HL-60/S4 treated with phorbol 12-myristate 13-acetate at 8.2 ng/mL for 4 days and 3 days (cell line): ENCODE measurements around the gene FANCE.
"Not testable (repeated sequence)": the region's sequence is repeated elsewhere in the genome, so short reads cannot be mapped to it uniquely, and the experiment has no call there.

Experiments used
- in situ Hi-C: fragments of 300-500 bp; cut with MboI; formaldehyde crosslinking; loops from 2 replicates; pipeline ENCODE4 v1.15.0; 2022; ENCODE audit warnings: low sequenced_read_pairs

The FANCE gene

GRCh38 chr6:35429463-35429862 is 22.7 kb upstream of the FANCE start:
- in situ Hi-C loops, result no loop called here

GRCh38 chr6:35432291-35432690 is 19.8 kb upstream of the FANCE start:
- in situ Hi-C loops, result no loop called here

GRCh38 chr6:35432702-35433101 is 19.4 kb upstream of the FANCE start:
- in situ Hi-C loops, result not testable (repeated sequence)

- in situ Hi-C loops, result no loop called here
Measured at GRCh38 chr6:35435074-35435837, 16.9 kb upstream of the FANCE start.

DNA sequence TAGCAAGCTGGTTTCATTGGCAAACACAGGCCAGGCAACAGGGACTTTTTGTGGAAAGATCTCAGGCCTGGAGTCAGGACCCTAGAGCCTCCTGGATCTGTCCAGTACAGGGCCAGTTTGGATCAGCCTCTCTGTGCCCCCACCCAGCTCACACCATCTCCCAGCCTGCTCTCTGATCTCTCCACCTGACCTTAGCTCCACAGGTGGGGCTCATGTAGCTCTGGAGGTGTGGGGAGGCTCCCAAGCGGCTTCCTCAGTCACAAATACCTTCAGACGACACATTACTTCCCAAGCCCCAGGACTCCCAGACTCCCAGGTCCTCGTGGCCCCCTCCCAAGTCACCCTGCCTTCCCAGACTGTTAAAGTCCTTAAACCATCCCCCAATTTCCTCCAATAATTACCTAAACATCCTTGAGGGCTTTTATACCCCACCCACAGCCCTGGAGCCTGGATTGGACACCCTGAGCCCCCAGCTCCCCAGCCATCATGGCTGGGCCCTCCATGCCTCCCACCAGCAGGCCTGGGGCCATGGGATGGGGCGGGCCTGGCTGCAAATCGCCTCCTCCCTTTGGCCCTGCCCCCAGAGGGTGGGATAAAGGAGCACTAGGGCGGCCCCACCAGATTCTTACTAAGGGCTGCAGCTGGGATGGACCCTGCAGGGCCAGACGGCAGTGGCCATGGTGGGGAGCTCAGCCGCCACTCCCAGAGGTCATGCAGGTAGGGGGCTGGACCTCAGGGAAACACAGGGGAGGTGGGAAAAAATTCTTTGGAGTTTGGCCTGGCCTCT is 15.9 kb upstream of the FANCE start:
- in situ Hi-C loops, result no loop called here

DNA sequence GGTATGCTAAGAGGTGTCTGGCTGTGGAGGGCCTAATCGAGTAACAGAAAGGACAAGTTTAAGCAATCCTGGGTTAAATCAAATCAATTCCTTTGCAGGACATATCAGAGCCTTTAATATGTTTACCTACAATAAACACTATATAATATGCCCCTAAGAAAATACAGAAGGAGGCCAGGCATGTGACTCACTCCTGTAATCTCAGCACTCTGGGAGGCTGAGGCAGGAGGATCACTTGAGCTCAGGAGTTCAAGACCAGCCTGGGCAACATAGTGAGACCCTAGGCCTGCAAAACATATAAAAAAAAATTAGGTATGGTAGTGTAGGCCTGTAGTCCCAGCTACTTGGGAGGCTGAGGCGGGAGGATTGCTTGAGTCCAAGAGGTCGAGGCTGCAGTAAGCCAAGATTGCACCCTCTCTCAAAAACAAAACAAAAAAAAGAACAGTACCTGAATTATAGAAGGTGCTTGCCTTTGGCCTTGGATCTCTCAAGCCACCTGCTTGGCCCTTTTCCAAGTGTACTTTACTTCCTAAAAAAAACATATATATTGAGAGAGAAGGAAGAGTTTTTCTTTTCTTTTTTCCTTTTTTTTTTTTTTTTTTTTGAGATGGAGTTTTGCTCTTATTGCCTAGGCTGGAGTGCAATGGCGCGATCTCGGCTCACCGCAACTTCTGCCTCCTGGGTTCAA is 13.6 kb upstream of the FANCE start:
- in situ Hi-C loops, result not testable (repeated sequence)

DNA sequence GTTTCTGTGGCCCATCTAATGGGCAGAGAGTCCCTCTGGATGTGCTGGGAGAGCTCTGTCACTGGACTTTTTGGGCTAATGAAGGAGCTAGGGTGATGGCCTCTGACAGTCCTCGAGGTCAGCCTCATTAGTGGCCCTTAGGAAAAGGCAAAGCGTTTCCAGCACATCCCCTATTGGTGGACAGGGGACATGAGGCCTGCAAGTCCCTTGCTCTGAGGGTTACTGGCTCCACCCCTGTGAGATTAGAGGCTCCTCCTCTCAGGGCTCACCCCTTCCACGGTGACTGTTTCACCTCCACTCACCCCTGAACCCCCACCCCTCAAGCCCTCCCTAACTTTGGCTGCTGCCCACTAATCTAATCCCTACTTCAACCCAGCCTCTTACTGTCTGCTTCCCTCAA is 12.8 kb upstream of the FANCE start:
- in situ Hi-C loops, result no loop called here

- in situ Hi-C loops, result no loop called here
Measured at GRCh38 chr6:35441205-35441604, 10.9 kb upstream of the FANCE start.

GRCh38 chr6:35441642-35442041 is 10.5 kb upstream of the FANCE start:
- in situ Hi-C loops, result no loop called here

DNA sequence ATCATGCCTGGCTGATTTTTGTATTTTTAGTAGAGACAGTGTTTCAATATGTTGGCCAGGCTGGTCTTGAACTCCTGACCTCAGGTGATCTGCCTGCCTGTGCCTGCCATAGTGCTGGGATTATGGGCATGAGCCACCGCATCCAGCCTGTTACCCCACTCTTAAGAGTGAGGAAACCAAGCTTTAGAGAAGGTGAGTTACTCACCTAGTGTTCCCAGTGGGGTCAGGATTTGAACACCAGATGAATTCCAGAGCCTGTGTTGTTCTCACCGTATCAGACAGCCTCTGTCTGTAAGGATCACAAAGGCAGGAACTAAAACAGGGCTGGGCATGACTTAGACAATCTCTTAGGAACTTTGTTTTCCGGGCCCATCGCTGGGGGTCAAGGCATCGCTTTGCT is 9.4 kb upstream of the FANCE start:
- in situ Hi-C loops, result no loop called here

GRCh38 chr6:35443341-35444030 is 8.7 kb upstream of the FANCE start:
- in situ Hi-C loops, result no loop called here

DNA sequence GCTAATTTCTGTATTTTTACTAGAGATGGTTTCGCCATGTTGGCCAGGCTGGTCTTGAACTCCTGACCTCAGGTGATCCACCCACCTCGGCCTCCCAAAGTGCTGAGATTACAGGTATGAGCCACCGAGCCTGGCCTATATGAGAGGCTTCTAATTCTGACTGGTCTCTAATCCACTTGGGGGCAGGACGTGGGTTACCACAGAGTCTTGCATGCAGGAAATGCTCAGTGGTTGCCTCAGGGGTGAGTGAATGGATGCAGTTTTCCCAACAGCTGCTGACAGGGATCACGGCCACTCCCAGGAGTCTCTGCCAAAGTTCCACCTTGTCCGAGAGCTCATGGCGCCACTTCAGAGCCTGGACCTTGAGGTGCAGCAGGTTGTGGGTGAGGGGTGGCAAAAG is 6.4 kb upstream of the FANCE start:
- in situ Hi-C loops, result no loop called here

GRCh38 chr6:35448191-35448590 is 3.9 kb upstream of the FANCE start:
- in situ Hi-C loops, result no loop called here

DNA sequence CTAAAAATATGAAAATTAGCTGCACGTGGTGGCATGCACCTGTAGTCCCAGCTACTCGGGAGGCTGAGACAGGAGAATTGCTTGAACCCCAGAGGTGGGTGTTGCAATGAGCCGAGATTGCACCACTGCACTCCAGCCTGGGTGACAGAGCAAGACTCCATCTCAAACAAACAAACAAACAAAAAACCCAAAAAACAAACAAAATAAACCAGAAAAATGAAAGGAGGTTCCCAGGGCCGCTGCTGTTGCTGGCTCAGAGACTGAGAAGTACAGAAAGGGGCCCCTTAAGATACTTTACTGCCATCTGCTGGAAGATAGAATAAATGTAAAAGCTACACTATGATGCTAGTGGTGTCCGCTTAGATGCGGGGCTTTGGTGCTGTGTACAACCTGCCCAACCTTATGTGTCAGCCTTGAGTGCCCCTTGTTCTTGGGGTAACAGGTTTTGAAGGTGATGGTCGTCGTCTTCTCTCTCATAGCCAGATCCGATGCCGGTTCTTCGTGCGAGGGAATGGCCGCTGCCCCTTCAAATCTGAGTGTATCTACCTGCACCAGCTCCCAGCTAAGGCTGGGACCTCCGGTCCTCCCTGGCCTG is 2.8 kb upstream of the FANCE start:
- in situ Hi-C loops, result no loop called here

DNA sequence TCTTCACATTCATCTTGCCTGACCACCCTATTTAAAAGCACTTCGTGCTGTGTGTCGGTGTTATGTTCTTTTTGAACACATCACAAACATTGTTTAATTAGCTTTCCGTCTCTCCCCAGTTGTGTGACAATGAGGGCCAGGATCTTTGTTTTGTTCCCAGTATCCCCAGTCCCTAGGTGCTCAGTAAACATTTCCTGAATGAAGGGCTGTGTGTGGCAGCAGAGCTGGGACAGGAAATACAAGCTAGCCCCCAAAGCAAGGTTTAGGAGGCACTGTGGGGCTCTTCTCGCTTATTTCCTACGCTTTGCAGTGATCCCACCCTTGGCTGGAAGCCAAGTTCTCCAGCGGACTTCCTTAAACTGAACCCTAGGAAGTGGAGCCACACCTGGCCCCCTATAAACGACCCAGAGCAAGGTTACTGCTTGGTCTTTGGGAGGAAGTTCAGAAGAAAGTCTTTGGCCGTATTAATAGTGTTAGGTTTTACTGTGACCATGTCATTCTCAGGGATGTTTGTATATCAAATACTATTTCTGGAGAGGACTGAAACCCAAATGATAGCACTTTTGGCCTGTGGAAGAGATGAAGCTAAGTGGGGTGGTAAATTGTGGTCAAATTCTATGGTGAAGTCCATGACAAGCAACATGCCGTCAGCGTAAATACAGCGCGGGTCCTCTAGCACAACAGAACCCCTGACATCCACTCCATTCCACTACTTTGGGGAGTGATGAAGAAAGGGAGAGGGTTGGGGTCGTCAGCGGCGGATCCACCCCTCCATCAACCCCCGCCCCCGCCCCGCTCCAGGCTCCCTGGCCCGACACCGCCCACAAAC is 570 bp upstream of the FANCE start:
- in situ Hi-C loops, result loop anchor here (10.0 kb wide), 1 partner anchor 157 kb away; the partner anchor contains the start of gene DEF6

DNA sequence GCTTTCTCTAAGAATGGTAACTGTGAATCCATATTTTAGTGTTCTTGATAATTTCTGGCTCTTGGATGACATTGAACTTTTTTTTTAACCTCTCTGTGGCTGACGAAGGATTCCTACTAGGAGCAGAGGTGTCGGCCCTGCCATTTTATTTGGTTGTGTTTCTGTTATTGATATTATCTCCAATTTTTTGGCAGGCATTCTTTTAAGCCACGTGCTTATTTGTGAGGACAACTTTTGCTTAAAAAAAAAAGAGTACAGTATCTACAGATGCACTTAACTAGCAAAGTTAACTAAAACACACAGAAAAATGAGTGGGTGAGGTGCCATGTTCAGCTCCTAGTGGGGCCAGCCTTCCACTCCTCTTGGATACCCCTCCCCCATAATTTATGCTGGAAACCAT is 1.1 kb downstream of the FANCE start:
- in situ Hi-C loops, result loop anchor here (10.0 kb wide), 1 partner anchor 158 kb away; the partner anchor contains the start of gene DEF6

GRCh38 chr6:35454391-35455110 is 2.4 kb downstream of the FANCE start:
- in situ Hi-C loops, result loop anchor here (10.0 kb wide), 1 partner anchor 160 kb away; the partner anchor contains the start of gene DEF6

DNA sequence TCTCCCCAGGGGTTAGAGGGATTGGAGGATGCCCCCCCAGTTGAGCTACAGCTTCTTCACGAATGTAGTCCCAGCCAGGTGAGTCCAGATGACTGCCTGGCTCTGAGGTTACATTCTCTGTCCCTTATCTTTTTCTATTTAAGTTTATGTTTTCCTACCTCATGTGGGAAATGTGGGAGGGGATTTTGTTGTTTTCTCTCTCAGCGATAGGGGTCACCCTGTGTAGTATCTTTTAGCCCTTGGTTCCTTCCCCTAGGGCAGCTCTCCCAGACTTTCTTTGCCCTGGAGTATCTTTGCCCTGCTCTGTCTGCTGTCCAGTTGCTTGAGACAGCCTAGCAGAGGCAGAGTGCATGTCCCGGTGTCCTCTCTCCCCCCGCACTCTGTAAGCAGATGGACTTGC is 5.8 kb downstream of the FANCE start:
- in situ Hi-C loops, result loop anchor here (10.0 kb wide), 1 partner anchor 163 kb away; the partner anchor contains the start of gene DEF6

DNA sequence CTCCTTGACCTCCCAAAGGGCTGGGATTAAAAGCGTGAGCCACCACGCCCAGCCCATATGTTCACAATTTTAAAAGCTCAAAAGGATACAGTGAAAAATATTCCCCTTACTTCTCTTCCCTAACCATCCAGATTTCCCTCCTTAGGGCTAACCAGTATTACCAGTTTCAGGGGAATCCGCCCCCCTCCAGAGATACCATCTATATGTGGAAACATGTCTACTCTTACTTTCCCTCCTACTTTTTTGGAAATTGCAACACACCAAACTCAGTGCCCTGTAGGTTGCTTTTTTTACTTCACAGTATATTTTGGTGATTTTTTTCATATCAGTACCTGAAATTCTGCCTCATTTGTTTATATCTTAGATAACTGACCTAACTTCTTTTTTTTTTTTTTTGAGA is 9.1 kb downstream of the FANCE start:
- in situ Hi-C loops, result no loop called here
